Measurements from ENCODE around the gene MPI. TPM values are rescaled to one million over a fixed set of nuclear protein-coding genes. Genes with fewer than 3 reads are reported as not detected.
"Not testable (repeated sequence)": the region's sequence is repeated elsewhere in the genome, so short reads cannot be mapped to it uniquely, and the experiment has no call there.

The MPI gene
- total and polyA plus RNA-seq, 4 donors, result 16.1 to 38.4 (median 31.9) TPM

GRCh38 chr15:74885461-74885860 lies 4.4 kb upstream of the MPI start:
- no peak for TF ChIP-seq MAX (IDR thresholded peaks at IDR 0.05)
- TF ChIP-seq ATF3 (IDR thresholded peaks at IDR 0.05), result no peak
- TF ChIP-seq SP1 (IDR thresholded peaks at IDR 0.05), result no peak
- no peak for TF ChIP-seq HNF4A (conservative IDR thresholded peaks at IDR 0.05)
- no peak for TF ChIP-seq YY1 (IDR thresholded peaks at IDR 0.05)
- no peak for TF ChIP-seq GABPA (IDR thresholded peaks at IDR 0.05 in 1 of 2, conservative IDR thresholded peaks at IDR 0.05 in 1 of 2)
- no peak for TF ChIP-seq NR2F2 (IDR thresholded peaks at IDR 0.05)
- no peak for TF ChIP-seq TAF1 (conservative IDR thresholded peaks at IDR 0.05)
- no peak for TF ChIP-seq JUND (IDR thresholded peaks at IDR 0.05)
- no peak for TF ChIP-seq HNF4G (IDR thresholded peaks at IDR 0.05)
- no peak for TF ChIP-seq ZBTB33 (IDR thresholded peaks at IDR 0.05)
- 92% methylated on average over 5 of the region's 5 CpGs for WGBS
- no peaks in the 10 kb centered on the region for H3K27me3 ChIP-seq (ENCODE audit: control insufficient read depth in 4 of 4, insufficient read depth in 4 of 4, low read length in 3 of 4)

GRCh38 chr15:74887537-74888193 lies 2.2 kb upstream of the MPI start:
- H3K27ac ChIP-seq (ENCODE audit: low read depth in 1 of 2, low read length in 2 of 2); DNase-seq (ENCODE audit: low spot score); H3K9me3 ChIP-seq (ENCODE audit: control insufficient read depth in 4 of 4, low read length in 3 of 4); H3K36me3 ChIP-seq (ENCODE audit: control insufficient read depth in 4 of 4, insufficient read depth in 3 of 4, low read depth in 1 of 4, low read length in 3 of 4); H3K4me3 ChIP-seq (ENCODE audit: low read depth in 1 of 3, low read length in 3 of 3); H3K27me3 ChIP-seq (ENCODE audit: control insufficient read depth in 4 of 4, insufficient read depth in 4 of 4, low read length in 3 of 4); H3K9ac ChIP-seq (ENCODE audit: low read depth in 1 of 2, low read length in 2 of 2): not testable (repeated sequence)
- WGBS, result 75% methylated on average over 10 of the region's 10 CpGs
- H3K4me1 ChIP-seq (ENCODE audit: control insufficient read depth in 4 of 4, insufficient read depth in 4 of 4, low read length in 3 of 4), result peaks cover 7 to 28% (median 20%) of the 10 kb centered on the region in 4 donors

More at GRCh38 chr15:74885461-74885860, 4.4 kb upstream of the MPI start:
- no peak overlapping the region for H3K27ac ChIP-seq (ENCODE audit: low read depth in 1 of 2, low read length in 2 of 2)
- no peak for DNase-seq (ENCODE audit: low spot score)
- no peak overlapping the region for H3K4me3 ChIP-seq (ENCODE audit: low read depth in 1 of 3, low read length in 3 of 3)
- no peaks in the 10 kb centered on the region for H3K36me3 ChIP-seq (ENCODE audit: control insufficient read depth in 4 of 4, insufficient read depth in 3 of 4, low read depth in 1 of 4, low read length in 3 of 4)
- no peak overlapping the region for H3K9ac ChIP-seq (ENCODE audit: low read depth in 1 of 2, low read length in 2 of 2)
- peaks cover 0 to 3% (median under 1%) of the 10 kb centered on the region in 4 donors for H3K9me3 ChIP-seq (ENCODE audit: control insufficient read depth in 4 of 4, low read length in 3 of 4)
- peaks cover 0 to 8% (median 4%) of the 10 kb centered on the region in 4 donors for H3K4me1 ChIP-seq (ENCODE audit: control insufficient read depth in 4 of 4, insufficient read depth in 4 of 4, low read length in 3 of 4)

- H3K27me3 ChIP-seq (ENCODE audit: control insufficient read depth in 4 of 4, insufficient read depth in 4 of 4, low read length in 3 of 4), result no peaks in the 10 kb centered on the region
- no peak overlapping the region for H3K27ac ChIP-seq (ENCODE audit: low read depth in 1 of 2, low read length in 2 of 2)
- peaks cover 0 to 6% (median 4%) of the 10 kb centered on the region in 4 donors for H3K36me3 ChIP-seq (ENCODE audit: control insufficient read depth in 4 of 4, insufficient read depth in 3 of 4, low read depth in 1 of 4, low read length in 3 of 4)
- no peak for DNase-seq (ENCODE audit: low spot score)
- peaks cover 7 to 30% (median 21%) of the 10 kb centered on the region in 4 donors for H3K4me1 ChIP-seq (ENCODE audit: control insufficient read depth in 4 of 4, insufficient read depth in 4 of 4, low read length in 3 of 4)
- no peak overlapping the region for H3K9ac ChIP-seq (ENCODE audit: low read depth in 1 of 2, low read length in 2 of 2)
- no peak overlapping the region for H3K4me3 ChIP-seq (ENCODE audit: low read depth in 1 of 3, low read length in 3 of 3)
- no peaks in the 10 kb centered on the region for H3K9me3 ChIP-seq (ENCODE audit: control insufficient read depth in 4 of 4, low read length in 3 of 4)
- WGBS, result 92% methylated on average over 4 of the region's 4 CpGs
- no peak for TF ChIP-seq SP1 (IDR thresholded peaks at IDR 0.05)
Measured at GRCh38 chr15:74888716-74889115, 1.1 kb upstream of the MPI start.

All from liver (tissue), 9 donors.